GM12873 (cell line): ENCODE data around the gene PTPN4.

Experiments used
- CTCF ChIP-seq: IDR thresholded peaks from 2 replicates; pipeline ENCODE4 v1.5.1; 2012; ENCODE audit warnings: low read depth, mild to moderate bottlenecking, moderate library complexity, low read length, control low read depth; ENCODE audit not compliant: insufficient read depth; ENCODE audit errors: missing control alignments

PTPN4 gene

GRCh38 chr2:119716284-119716672, 43.4 kb upstream of the PTPN4 start:
- no peak for TF ChIP-seq CTCF

- TF ChIP-seq CTCF, result no peak
These were observed 41.0 kb upstream of the PTPN4 start for GRCh38 chr2:119718501-119719260.

GRCh38 chr2:119719261-119719627, 40.5 kb upstream of the PTPN4 start:
- TF ChIP-seq CTCF, result no peak

GRCh38 chr2:119721043-119721442, 38.7 kb upstream of the PTPN4 start:
- no peak for TF ChIP-seq CTCF

- no peak for TF ChIP-seq CTCF
These were observed 38.3 kb upstream of the PTPN4 start for GRCh38 chr2:119721462-119721861.

- TF ChIP-seq CTCF, result no peak
These were observed 37.8 kb upstream of the PTPN4 start for GRCh38 chr2:119721904-119722303.

GRCh38 chr2:119723186-119723585, 36.5 kb upstream of the PTPN4 start:
- TF ChIP-seq CTCF, result no peak
